Amniotic epithelial cell (primary cell): ENCODE measurements around the gene CKB.

Experiments used
- DNase-seq: peaks from one replicate; pipeline ENCODE4 v3.0.0-alpha.2; 2010; ENCODE audit warnings: low read depth

The CKB gene

GRCh38 chr14:103485504-103485903, 37.1 kb downstream of the CKB start:
- no peak for DNase-seq

DNA sequence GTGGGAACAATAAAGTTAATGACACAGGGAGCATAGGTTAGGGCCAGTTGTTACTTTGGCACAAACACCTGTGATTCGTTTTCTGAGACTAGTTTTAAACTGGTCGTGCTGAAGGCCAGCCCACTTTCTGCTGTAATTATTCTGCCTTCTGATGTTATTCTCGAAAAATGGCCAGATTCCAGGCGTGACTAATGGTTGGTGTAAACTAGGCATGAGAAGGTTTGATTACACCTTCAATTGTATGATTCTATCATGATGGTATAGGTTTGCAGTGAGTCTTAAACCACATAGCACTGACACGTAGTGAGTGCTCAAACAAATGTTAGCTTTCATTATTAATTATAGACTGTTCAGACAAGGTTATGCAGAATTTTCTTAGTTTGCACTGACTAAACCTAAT, 39.0 kb downstream of the CKB start:
- DNase-seq, result peak; percentile 88

GRCh38 chr14:103480595-103480994, 42.0 kb downstream of the CKB start:
- no peak for DNase-seq

GRCh38 chr14:103476631-103477030, 46.0 kb downstream of the CKB start:
- DNase-seq, result no peak

DNA sequence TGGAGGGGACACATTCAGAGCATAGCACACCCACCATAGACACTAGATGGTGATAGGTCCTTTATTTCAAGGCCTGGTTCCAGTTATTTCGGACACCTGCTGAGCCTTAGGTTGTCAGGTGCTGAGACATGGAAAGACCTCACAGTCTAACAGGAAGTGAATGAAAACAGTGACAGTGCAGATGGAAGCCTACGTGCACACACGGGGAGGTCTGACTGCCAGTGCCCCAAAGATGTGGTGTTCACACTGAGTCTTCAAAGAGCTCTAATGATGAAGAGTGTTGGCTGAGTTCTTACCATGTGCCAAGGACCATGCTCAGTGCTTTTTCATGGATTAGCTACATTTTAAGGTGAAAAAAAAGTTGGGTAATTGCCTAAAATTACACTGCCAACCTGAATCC, 46.6 kb downstream of the CKB start:
- DNase-seq, result no peak

GRCh38 chr14:103474893-103475292, 47.7 kb downstream of the CKB start:
- no peak for DNase-seq

- DNase-seq, result peak; percentile 43
These were observed 49.7 kb downstream of the CKB start for GRCh38 chr14:103472939-103473338.
